Astrocyte (in vitro differentiated cells and primary cell): Measurements from ENCODE around the gene SHISAL2B.

Source experiments
- EZH2 ChIP-seq: IDR thresholded peaks from 2 replicates; pipeline ENCODE4 v1.6.1; 2012; ENCODE audit warnings: mild to moderate bottlenecking, low read length, inconsistent platforms; ENCODE audit not compliant: insufficient read depth
- TF ChIP-seq, protein P1 (sequence below): IDR thresholded peaks from 2 replicates; pipeline ENCODE4 v1.5.1; 2011; ENCODE audit warnings: low read depth, mild to moderate bottlenecking, inconsistent platforms, low read length, moderate library complexity; ENCODE audit not compliant: insufficient read depth

DNA sequence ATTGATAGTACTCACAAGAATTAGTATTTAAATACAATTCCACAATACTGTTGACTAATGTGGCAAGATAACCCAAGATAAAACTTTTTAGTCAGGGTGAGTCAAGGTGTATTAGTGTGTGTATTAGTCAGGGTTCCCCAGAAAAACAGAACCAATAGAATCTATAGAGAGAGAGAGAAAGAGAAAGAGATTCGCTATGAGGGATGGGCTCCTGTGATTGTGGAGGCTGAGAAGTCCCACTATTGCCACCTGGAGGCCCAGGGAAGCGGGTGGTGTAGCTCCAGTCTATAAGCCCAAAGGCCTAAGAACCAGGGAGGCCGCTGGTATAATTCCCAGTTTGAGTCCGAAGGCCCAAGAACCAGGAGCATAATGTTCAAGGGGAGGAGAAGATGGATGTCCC is 10.0 kb upstream of the SHISAL2B start:
- TF ChIP-seq, protein P1, sequence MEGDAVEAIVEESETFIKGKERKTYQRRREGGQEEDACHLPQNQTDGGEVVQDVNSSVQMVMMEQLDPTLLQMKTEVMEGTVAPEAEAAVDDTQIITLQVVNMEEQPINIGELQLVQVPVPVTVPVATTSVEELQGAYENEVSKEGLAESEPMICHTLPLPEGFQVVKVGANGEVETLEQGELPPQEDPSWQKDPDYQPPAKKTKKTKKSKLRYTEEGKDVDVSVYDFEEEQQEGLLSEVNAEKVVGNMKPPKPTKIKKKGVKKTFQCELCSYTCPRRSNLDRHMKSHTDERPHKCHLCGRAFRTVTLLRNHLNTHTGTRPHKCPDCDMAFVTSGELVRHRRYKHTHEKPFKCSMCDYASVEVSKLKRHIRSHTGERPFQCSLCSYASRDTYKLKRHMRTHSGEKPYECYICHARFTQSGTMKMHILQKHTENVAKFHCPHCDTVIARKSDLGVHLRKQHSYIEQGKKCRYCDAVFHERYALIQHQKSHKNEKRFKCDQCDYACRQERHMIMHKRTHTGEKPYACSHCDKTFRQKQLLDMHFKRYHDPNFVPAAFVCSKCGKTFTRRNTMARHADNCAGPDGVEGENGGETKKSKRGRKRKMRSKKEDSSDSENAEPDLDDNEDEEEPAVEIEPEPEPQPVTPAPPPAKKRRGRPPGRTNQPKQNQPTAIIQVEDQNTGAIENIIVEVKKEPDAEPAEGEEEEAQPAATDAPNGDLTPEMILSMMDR = no peak
- TF ChIP-seq EZH2 = no peak
